ENCODE data around the gene L3MBTL4.

DNA sequence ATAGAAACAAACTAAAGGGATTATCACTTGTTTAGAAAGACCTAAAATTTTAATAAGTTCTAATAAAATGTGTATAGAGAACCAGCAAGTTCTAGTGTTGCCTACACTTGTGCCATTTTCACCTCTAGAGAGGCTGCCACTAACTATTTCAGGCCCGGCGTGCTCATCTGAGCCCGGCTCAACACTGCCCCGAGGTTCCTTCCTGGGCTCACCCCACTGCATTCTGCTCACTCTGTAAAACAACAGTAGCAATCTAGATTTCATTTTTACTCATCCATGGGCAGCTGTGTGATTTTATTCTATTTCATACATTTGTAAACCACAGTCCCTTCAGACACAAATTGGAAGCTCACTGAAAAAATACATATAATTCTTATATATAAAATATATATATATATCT is 253.2 kb downstream of the L3MBTL4 start:
- TF ChIP-seq, protein P1, sequence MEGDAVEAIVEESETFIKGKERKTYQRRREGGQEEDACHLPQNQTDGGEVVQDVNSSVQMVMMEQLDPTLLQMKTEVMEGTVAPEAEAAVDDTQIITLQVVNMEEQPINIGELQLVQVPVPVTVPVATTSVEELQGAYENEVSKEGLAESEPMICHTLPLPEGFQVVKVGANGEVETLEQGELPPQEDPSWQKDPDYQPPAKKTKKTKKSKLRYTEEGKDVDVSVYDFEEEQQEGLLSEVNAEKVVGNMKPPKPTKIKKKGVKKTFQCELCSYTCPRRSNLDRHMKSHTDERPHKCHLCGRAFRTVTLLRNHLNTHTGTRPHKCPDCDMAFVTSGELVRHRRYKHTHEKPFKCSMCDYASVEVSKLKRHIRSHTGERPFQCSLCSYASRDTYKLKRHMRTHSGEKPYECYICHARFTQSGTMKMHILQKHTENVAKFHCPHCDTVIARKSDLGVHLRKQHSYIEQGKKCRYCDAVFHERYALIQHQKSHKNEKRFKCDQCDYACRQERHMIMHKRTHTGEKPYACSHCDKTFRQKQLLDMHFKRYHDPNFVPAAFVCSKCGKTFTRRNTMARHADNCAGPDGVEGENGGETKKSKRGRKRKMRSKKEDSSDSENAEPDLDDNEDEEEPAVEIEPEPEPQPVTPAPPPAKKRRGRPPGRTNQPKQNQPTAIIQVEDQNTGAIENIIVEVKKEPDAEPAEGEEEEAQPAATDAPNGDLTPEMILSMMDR (IDR thresholded peaks at IDR 0.05), result no peak
- no peak for TF ChIP-seq POLR2A (IDR thresholded peaks at IDR 0.05)
